ENCODE results near the gene SVIL. TPM values are rescaled to one million over a fixed set of nuclear protein-coding genes. Genes with fewer than 3 reads are reported as not detected.

Gene SVIL
- total RNA-seq, 4 donors from 2014 or later: 24.0 to 82.2 (median 49.7) TPM

DNA sequence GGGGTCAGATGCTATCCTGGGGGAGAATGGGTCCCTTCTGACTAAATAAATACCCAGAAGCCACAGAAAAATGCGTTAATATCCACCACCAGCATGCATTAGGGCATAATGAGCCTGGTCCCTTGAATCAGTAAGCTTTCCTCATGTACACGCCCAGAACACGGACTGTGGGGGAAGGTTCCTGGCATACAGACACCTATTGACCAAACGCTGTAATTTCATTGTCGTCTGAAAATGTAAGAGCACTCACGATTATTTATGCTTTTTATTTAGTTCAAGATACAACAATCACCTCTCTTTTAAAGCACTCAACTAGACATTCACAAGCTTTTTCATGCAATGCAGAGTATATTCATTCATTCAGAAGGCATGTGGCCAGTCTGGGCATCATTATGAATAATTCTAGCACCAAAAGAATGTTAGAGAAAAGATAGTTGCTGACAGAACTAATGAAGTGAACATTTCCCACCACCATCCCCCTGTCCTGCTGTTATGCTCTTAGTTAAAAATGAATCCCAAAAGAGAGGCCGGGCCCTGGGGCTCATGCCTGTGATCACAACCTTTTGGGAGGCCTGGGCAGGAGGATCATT is 101.0 kb downstream of the SVIL start:
- TF ChIP-seq, protein P1, sequence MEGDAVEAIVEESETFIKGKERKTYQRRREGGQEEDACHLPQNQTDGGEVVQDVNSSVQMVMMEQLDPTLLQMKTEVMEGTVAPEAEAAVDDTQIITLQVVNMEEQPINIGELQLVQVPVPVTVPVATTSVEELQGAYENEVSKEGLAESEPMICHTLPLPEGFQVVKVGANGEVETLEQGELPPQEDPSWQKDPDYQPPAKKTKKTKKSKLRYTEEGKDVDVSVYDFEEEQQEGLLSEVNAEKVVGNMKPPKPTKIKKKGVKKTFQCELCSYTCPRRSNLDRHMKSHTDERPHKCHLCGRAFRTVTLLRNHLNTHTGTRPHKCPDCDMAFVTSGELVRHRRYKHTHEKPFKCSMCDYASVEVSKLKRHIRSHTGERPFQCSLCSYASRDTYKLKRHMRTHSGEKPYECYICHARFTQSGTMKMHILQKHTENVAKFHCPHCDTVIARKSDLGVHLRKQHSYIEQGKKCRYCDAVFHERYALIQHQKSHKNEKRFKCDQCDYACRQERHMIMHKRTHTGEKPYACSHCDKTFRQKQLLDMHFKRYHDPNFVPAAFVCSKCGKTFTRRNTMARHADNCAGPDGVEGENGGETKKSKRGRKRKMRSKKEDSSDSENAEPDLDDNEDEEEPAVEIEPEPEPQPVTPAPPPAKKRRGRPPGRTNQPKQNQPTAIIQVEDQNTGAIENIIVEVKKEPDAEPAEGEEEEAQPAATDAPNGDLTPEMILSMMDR (IDR thresholded peaks at IDR 0.05; ENCODE audit: low read depth): no peak

DNA sequence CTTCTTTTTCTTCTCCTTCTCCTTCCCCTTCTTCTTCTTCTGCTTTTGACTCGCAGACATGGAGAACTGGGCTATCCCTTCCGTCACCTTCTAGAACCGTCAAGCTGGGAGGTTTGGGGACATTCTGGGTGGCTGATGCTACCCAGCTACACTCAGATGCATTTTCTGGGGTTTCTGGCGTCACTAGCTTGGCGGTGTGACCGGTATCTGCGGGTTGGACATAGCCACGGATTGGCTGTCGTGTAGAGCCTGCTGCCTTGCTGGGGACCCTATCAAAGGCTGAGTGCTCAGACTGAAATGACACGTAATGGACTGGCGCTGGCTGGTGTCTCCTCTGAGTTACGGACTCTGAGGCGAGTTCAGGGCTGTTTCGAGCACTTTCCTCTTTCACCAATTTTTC is 101.7 kb downstream of the SVIL start:
- TF ChIP-seq, protein P1 (IDR thresholded peaks at IDR 0.05; ENCODE audit: low read depth): no peak

DNA sequence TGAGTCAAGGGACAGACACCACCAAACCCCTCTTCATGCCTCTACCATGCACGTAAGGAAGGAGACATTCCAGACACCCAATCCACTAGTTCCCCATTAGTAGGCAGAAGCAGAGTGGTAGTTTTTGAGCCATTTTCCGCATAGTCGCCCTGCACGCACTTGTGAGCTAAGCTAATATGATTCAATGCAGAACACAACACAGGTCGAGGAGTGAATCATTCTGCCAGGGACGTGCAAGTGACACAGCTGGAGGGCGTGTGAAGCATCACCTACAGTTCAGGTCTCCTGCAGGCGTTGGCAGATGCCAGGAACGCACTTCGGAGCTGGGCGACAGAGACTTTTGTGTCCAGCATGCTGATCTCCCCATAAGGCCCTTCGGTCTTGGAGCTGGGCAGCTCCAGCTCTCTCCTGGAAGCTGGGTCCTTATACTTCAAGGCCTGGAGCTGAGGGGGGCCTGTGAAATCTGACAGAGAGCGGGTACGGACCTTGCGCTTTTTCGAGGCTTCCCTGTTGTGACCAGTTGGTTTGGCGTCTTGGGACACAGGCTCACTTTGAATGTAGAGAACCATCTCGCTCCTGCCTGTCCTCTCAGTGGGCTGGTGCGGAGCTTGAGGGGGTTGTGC is 102.4 kb downstream of the SVIL start:
- TF ChIP-seq, protein P1 (IDR thresholded peaks at IDR 0.05; ENCODE audit: low read depth): no peak

DNA sequence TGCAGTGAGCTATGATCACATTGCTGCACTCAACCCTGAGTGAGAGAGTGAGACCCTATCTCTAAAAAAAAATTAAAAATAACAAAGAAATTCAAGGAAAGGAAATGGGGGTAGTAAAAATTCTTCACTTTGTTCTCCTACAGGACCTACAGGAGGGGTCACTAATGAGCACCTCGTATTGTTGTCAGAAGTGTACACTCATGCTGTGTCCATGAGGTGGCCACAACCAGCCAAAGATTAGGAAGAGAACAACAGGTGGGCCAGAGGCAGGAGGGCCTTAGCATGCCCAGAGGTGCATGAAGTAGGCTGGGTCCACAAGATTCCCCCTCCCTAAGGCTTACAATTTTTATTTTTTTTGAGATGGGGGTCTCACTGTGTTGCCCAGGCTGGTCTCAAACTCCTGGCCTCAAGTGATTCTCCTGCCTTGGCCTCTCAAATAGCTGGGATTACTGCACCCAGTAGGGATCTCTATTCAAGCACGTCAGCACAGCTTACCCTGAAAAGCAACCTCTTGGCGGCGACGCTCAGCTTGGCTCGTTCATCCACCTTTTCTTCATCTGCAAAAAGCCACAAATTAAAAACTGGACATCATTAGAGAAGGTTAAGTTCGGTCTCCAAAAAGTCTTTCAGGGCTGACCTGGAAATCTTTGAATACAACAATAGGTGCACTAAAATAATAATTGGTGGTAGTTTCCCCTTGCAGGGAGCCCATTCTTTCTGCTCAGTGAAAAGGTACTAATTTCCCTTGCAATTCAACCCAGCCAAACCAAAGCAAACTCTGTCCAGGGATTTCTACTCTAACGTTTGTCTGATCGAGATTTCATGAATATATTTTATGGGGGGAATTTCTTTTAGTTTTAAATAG is 104.4 kb downstream of the SVIL start:
- TF ChIP-seq, protein P1 (IDR thresholded peaks at IDR 0.05; ENCODE audit: low read depth): no peak

DNA sequence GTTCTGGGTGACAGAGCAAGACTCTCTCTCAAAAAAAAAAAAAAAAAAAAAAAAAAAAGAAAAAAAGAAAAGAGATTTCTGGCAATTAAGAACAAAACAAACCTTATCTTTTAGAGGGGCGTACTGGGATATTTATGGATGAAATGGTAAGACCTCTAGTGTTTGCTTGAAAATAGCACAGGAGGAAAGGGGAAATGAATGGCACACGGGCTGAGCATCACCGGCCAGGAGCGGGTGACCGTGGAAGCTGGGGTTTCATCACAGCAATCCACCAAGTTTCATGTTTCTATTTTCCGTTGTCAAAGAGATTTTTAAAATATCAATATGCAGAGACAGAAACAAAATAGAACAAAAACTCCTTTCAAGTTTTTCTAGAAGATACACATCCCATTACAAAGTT is 105.6 kb downstream of the SVIL start:
- TF ChIP-seq, protein P1 (IDR thresholded peaks at IDR 0.05; ENCODE audit: low read depth): no peak

DNA sequence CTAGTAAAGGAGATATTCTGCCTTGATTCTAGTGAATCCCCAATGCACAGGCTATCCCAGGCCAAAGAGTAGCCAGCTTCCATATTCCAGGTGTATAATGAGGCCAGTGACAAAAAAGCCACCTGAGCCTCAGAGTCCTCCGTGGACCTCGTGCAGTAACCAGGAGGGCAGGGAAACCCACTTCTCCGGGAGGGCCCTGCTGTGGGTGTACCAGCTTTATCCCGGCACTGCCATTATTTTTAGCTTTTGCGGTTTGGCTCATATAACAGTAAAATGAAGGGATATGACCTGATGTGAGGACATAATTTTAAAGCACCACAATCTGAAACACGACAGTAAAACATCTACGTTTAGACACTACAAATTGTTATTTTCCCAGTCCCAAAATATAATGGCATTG is 109.0 kb downstream of the SVIL start:
- TF ChIP-seq, protein P1 (IDR thresholded peaks at IDR 0.05; ENCODE audit: low read depth): no peak

DNA sequence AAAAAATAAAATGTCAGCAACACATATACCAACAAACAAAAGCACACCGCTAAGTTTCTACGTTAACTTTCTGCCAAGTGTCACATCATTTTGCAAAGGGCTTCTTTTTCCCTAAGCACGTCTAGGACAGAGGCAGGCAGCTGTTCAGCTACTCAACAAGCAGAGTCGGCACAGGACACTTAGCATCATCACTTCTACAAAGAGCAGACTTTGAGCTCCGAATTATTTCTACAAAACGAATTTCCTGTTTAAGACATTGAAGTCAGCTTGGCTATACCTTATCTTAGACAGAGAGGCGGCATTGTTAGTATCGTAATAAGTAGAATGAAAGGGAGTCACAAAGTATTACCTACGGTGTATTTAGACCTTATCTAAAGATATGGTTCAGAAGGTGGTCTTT is 110.1 kb downstream of the SVIL start:
- TF ChIP-seq, protein P1 (IDR thresholded peaks at IDR 0.05; ENCODE audit: low read depth): no peak
